ENCODE results near the gene AKR7A2. TPM values are rescaled to one million over a fixed set of nuclear protein-coding genes. Genes with fewer than 3 reads are reported as not detected.
"Not testable (repeated sequence)": the region's sequence is repeated elsewhere in the genome, so short reads cannot be mapped to it uniquely, and the experiment has no call there.

The AKR7A2 gene
- total RNA-seq, 1 donor from 2014 or later: 34.1 TPM

GRCh38 chr1:19307794-19308508 is 4.0 kb downstream of the AKR7A2 start:
- TF ChIP-seq CTCF (IDR thresholded peaks at IDR 0.05; ENCODE audit: unreplicated experiment): no peak
- Mint-ChIP-seq H3K4me1 (ENCODE audit: unreplicated experiment) (peaks cover 9% of the 10 kb centered on the region), H3K4me3 (ENCODE audit: unreplicated experiment) (peak overlapping the region; percentile 52), H3K27ac (ENCODE audit: unreplicated experiment) (no peak overlapping the region), H3K36me3 (ENCODE audit: low read depth, unreplicated experiment) (peaks cover 44% of the 10 kb centered on the region), H3K27me3 (ENCODE audit: unreplicated experiment) (peaks cover 12% of the 10 kb centered on the region), H3K9me3 (ENCODE audit: unreplicated experiment) (no peaks in the 10 kb centered on the region)
- DNase-seq (ENCODE audit: low spot score): no peak

- peaks cover 44% of the 10 kb centered on the region for H3K36me3 Mint-ChIP-seq (ENCODE audit: low read depth, unreplicated experiment)
- peaks cover 12% of the 10 kb centered on the region for H3K27me3 Mint-ChIP-seq (ENCODE audit: unreplicated experiment)
- no peak overlapping the region for H3K4me3 Mint-ChIP-seq (ENCODE audit: unreplicated experiment)
- H3K27ac Mint-ChIP-seq (ENCODE audit: unreplicated experiment): no peak overlapping the region
- no peak for DNase-seq (ENCODE audit: low spot score)
- peaks cover 6% of the 10 kb centered on the region for H3K4me1 Mint-ChIP-seq (ENCODE audit: unreplicated experiment)
- no peak for TF ChIP-seq CTCF (IDR thresholded peaks at IDR 0.05; ENCODE audit: unreplicated experiment)
- H3K9me3 Mint-ChIP-seq (ENCODE audit: unreplicated experiment): no peaks in the 10 kb centered on the region
Measured at GRCh38 chr1:19306941-19307340, 5.0 kb downstream of the AKR7A2 start.

GRCh38 chr1:19305880-19306279 is 6.1 kb downstream of the AKR7A2 start:
- no peak for DNase-seq (ENCODE audit: low spot score)
- Mint-ChIP-seq H3K36me3 (ENCODE audit: low read depth, unreplicated experiment) (peaks cover 44% of the 10 kb centered on the region), H3K27ac (ENCODE audit: unreplicated experiment) (no peak overlapping the region), H3K4me1 (ENCODE audit: unreplicated experiment) (peaks cover under 1% of the 10 kb centered on the region), H3K9me3 (ENCODE audit: unreplicated experiment) (no peaks in the 10 kb centered on the region), H3K27me3 (ENCODE audit: unreplicated experiment) (peaks cover 8% of the 10 kb centered on the region), H3K4me3 (ENCODE audit: unreplicated experiment) (no peak overlapping the region)
- no peak for TF ChIP-seq CTCF (IDR thresholded peaks at IDR 0.05; ENCODE audit: unreplicated experiment)

GRCh38 chr1:19304081-19304480 is 7.9 kb downstream of the AKR7A2 start:
- Mint-ChIP-seq H3K4me3 (ENCODE audit: unreplicated experiment) (peak overlapping the region; percentile 26), H3K36me3 (ENCODE audit: low read depth, unreplicated experiment) (peaks cover 44% of the 10 kb centered on the region)
- not testable (repeated sequence) for H3K27me3 Mint-ChIP-seq (ENCODE audit: unreplicated experiment)

GRCh38 chr1:19300211-19300610 is 11.7 kb downstream of the AKR7A2 start:
- TF ChIP-seq CTCF (IDR thresholded peaks at IDR 0.05; ENCODE audit: unreplicated experiment): no peak
- H3K36me3 Mint-ChIP-seq (ENCODE audit: low read depth, unreplicated experiment): peaks cover 24% of the 10 kb centered on the region

More at GRCh38 chr1:19304081-19304480, 7.9 kb downstream of the AKR7A2 start:
- H3K9me3 Mint-ChIP-seq (ENCODE audit: unreplicated experiment); H3K4me1 Mint-ChIP-seq (ENCODE audit: unreplicated experiment); DNase-seq (ENCODE audit: low spot score); H3K27ac Mint-ChIP-seq (ENCODE audit: unreplicated experiment): not testable (repeated sequence)

More at GRCh38 chr1:19300211-19300610, 11.7 kb downstream of the AKR7A2 start:
- Mint-ChIP-seq H3K4me3 (ENCODE audit: unreplicated experiment) (no peak overlapping the region), H3K4me1 (ENCODE audit: unreplicated experiment) (no peaks in the 10 kb centered on the region), H3K9me3 (ENCODE audit: unreplicated experiment) (peaks cover 3% of the 10 kb centered on the region), H3K27ac (ENCODE audit: unreplicated experiment) (no peak overlapping the region), H3K27me3 (ENCODE audit: unreplicated experiment) (peaks cover 2% of the 10 kb centered on the region)
- no peak for DNase-seq (ENCODE audit: low spot score)

All from endothelial cell (in vitro differentiated cells).